Endothelial cell of umbilical vein (primary cell): ENCODE data around the gene PFKL.
"Not testable (repeated sequence)": the region's sequence is repeated elsewhere in the genome, so short reads cannot be mapped to it uniquely, and the experiment has no call there.

Experiments
- CTCF ChIP-seq, 2 donors: IDR thresholded peaks; 1 replicate in 1 of 2; 2 replicates in 1 of 2; pipeline ENCODE4 v1.5.1; 2011; ENCODE audit warnings: low read length in 2 of 2, mild to moderate bottlenecking in 2 of 2, moderate library complexity in 2 of 2, control low read depth in 1 of 2, inconsistent platforms in 1 of 2, low read depth in 1 of 2; ENCODE audit not compliant: insufficient read depth in 1 of 2; ENCODE audit errors: extremely low read depth in 1 of 2
- POLR2A ChIP-seq: IDR thresholded peaks from 2 replicates; pipeline ENCODE4 v1.6.1; 2012; ENCODE audit warnings: low read depth, mild to moderate bottlenecking, control low read depth, low read length

GRCh38 chr21:44361903-44362302, 62.0 kb downstream of the PFKL start:
- not testable (repeated sequence) for TF ChIP-seq POLR2A; CTCF (IDR thresholded peaks at IDR 0.05; ENCODE audit: extremely low read depth in 1 of 2, insufficient read depth in 1 of 2, low read depth in 1 of 2, low read length in 2 of 2)
